Measurements from ENCODE around the gene IQCM.

IQCM gene

DNA sequence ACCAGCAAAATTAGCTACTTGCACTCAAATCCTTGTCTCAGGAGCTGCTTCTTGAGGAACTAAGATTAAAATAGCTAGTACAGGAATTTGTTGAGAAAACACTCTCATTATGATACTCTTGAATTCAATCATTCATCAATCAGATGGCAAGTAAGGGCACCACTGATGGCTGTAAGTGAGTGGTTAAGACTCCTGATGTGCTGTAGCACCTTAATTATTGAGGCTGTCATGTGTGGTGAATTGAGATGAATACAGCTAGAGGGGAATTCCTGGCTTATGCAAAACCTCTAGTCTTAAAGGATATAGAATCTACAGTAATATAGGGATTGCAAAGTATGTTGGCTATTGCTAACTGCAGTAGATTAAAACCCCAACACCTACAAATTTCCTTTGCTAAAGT, 509.1 kb downstream of the IQCM start:
- Histone ChIP-seq H3K4me3 (ENCODE audit: low read depth, low read length) (no peak overlapping the region), H3K36me3 (ENCODE audit: control insufficient read depth in 2 of 2, insufficient read depth in 1 of 2, low read length in 2 of 2) (no peaks in the 10 kb centered on the region), H3K4me1 (ENCODE audit: control insufficient read depth, insufficient read depth, low read length) (no peaks in the 10 kb centered on the region), H3K9me3 (ENCODE audit: control insufficient read depth, insufficient read depth, low read depth, low read length) (no peaks in the 10 kb centered on the region), H3K27ac (ENCODE audit: extremely low read depth, low read depth, low read length) (no peak overlapping the region)
- CTCF ChIA-PET, result no interaction called here
- TF ChIP-seq ZNF37A (tag by site-specific recombination; IDR thresholded peaks at IDR 0.05) (no peak), ZNF19 (tag by site-specific recombination; IDR thresholded peaks at IDR 0.05; ENCODE audit: low read depth) (no peak), ZNF561 (tag by site-specific recombination; IDR thresholded peaks at IDR 0.05; ENCODE audit: borderline replicate concordance) (no peak), MEIS1 (CRISPR knock-in tag; IDR thresholded peaks at IDR 0.05; ENCODE audit: borderline replicate concordance) (no peak), ZNF701 (tag by site-specific recombination; IDR thresholded peaks at IDR 0.05) (no peak), ZNF76 (tag by site-specific recombination; IDR thresholded peaks at IDR 0.05; ENCODE audit: borderline replicate concordance, low read depth) (no peak), GLIS2 (tag by site-specific recombination; IDR thresholded peaks at IDR 0.05) (no peak)
- TF ChIP-seq, protein P1, sequence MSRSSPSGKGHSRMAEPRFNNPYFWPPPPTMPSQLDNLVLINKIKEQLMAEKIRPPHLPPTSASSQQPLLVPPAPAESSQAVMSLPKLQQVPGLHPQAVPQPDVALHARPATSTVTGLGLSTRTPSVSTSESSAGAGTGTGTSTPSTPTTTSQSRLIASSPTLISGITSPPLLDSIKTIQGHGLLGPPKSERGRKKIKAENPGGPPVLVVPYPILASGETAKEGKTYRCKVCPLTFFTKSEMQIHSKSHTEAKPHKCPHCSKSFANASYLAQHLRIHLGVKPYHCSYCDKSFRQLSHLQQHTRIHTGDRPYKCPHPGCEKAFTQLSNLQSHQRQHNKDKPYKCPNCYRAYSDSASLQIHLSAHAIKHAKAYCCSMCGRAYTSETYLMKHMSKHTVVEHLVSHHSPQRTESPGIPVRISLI (tag by site-specific recombination; IDR thresholded peaks at IDR 0.05), result no peak
- TF ChIP-seq, protein P2, sequence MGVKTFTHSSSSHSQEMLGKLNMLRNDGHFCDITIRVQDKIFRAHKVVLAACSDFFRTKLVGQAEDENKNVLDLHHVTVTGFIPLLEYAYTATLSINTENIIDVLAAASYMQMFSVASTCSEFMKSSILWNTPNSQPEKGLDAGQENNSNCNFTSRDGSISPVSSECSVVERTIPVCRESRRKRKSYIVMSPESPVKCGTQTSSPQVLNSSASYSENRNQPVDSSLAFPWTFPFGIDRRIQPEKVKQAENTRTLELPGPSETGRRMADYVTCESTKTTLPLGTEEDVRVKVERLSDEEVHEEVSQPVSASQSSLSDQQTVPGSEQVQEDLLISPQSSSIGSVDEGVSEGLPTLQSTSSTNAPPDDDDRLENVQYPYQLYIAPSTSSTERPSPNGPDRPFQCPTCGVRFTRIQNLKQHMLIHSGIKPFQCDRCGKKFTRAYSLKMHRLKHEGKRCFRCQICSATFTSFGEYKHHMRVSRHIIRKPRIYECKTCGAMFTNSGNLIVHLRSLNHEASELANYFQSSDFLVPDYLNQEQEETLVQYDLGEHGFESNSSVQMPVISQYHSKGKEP (tag by site-specific recombination; IDR thresholded peaks at IDR 0.05), result no peak
- POLR2A ChIA-PET, result no interaction called here
